ENCODE data around the gene CTDSP2. TPM values are rescaled to one million over a fixed set of nuclear protein-coding genes. Genes with fewer than 3 reads are reported as not detected.
A peak's percentile ranks its signal among the peaks of the same experiment; 100 is the strongest.

CTDSP2 gene
- total and polyA plus RNA-seq, 8 donors: 28.4 to 152 (median 73.9) TPM

- TF ChIP-seq POLR2AphosphoS5 (IDR thresholded peaks at IDR 0.05): no peak
- TF ChIP-seq POLR2A (IDR thresholded peaks at IDR 0.05): no peak
- TF ChIP-seq EP300 (IDR thresholded peaks at IDR 0.05): no peak
- TF ChIP-seq, protein P1, sequence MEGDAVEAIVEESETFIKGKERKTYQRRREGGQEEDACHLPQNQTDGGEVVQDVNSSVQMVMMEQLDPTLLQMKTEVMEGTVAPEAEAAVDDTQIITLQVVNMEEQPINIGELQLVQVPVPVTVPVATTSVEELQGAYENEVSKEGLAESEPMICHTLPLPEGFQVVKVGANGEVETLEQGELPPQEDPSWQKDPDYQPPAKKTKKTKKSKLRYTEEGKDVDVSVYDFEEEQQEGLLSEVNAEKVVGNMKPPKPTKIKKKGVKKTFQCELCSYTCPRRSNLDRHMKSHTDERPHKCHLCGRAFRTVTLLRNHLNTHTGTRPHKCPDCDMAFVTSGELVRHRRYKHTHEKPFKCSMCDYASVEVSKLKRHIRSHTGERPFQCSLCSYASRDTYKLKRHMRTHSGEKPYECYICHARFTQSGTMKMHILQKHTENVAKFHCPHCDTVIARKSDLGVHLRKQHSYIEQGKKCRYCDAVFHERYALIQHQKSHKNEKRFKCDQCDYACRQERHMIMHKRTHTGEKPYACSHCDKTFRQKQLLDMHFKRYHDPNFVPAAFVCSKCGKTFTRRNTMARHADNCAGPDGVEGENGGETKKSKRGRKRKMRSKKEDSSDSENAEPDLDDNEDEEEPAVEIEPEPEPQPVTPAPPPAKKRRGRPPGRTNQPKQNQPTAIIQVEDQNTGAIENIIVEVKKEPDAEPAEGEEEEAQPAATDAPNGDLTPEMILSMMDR (IDR thresholded peaks at IDR 0.05): no peak
- Histone ChIP-seq H3K4me3 (peak overlapping the region; percentile 9 to 80 (median 20)), H3K4me1 (peaks cover 97 to 100% (median 99%) of the 10 kb centered on the region in 4 donors), H3K36me3 (no peaks in the 10 kb centered on the region), H3K27me3 (no peaks in the 10 kb centered on the region), H3K9me3 (no peaks in the 10 kb centered on the region), H3K27ac (peak overlapping the region in 4 of 5 donors; percentile 51 to 100 (median 98))
- WGBS, 5 donors: 45 to 64% (median 60%) methylated on average over 9 of the region's 9 CpGs
- intact Hi-C loops (cut with DNase I; ENCODE audit: low total_unique reads): no loop called here
- no peak for DNase-seq
Observed at GRCh38 chr12:57835366-57836288, 10.9 kb downstream of the CTDSP2 start.

DNA sequence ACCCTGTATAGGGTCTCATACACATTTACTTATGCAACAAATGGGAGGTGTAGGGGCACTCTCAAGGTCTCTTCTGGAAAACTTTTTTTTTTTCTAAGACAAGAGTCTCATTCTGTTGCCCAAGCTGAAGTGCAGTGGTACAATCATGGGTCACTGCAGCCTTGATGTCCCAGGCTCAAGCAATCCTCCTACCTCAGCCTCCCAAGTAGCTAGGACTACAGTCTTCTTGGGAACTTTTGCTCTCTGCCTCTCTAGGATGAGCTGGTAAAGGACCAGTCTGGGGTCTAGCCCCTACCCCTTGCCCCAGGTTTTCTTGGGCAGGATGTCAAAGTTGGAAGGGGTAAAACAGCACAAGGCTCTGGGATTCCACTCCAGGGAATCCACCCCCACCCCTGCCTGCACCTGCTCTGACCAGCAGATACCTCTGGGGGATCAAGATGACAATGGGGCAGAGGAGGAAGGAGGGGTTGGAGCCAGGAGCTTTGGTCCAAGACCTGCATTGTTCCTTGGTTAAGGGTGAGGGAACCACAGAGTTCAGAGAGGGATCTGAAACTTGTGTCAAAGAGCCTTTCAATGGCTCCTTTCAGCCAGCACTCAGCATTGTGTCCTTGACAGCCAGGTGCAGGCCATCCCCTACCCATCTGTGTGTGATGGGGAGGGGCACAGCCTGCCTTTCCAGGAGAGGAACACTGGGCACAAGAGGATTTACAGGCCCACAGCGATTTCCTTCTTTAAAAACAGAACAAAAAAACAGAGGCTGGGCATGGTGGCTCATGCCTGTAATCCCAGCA, 12.2 kb downstream of the CTDSP2 start:
- WGBS, 5 donors: 0 to 42% (median 25%) methylated on average over 1 of the region's 1 CpG; no CpG with 5 or more reads in 1 of the 5 donors
- intact Hi-C loops (cut with DNase I; ENCODE audit: low total_unique reads): no loop called here
- Histone ChIP-seq H3K9me3 (no peaks in the 10 kb centered on the region), H3K27ac (peak overlapping the region in 4 of 5 donors; percentile 51 to 100 (median 87)), H3K27me3 (no peaks in the 10 kb centered on the region), H3K4me3 (peak overlapping the region in 1 of 4 donors; percentile 80), H3K36me3 (peaks cover 1 to 5% (median 3%) of the 10 kb centered on the region in 4 donors), H3K4me1 (peaks cover 94 to 100% (median 99%) of the 10 kb centered on the region in 4 donors)
- DNase-seq: no peak
- TF ChIP-seq POLR2A (IDR thresholded peaks at IDR 0.05) (no peak), EP300 (IDR thresholded peaks at IDR 0.05) (no peak)

DNA sequence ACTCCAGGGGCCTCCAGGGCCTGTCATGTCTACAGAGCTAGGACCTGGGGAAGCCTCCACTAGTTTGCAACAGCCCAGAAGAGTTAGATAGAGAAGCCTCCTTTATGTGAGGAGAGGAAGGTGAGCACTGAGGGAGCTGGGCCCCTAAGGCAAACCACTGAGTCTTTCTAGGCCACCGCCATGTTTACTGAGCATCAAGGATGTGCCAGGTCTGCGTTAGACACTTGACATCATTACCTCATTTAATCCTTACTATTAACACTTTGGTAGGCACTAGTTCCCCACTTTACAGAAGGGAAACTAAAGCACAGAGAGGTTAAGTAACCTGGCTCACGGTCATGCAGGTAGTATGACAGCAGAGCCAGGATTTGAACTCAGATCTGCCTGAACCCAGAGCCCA, 12.9 kb downstream of the CTDSP2 start:
- TF ChIP-seq POLR2A (IDR thresholded peaks at IDR 0.05) (no peak), POLR2AphosphoS5 (IDR thresholded peaks at IDR 0.05) (no peak), EP300 (IDR thresholded peaks at IDR 0.05) (no peak)
- TF ChIP-seq, protein P1 (IDR thresholded peaks at IDR 0.05): no peak
- Histone ChIP-seq H3K36me3 (peaks cover 7 to 11% (median 9%) of the 10 kb centered on the region in 4 donors), H3K27me3 (no peaks in the 10 kb centered on the region), H3K4me3 (peak overlapping the region in 2 of 4 donors; percentile 5 to 80), H3K9me3 (no peaks in the 10 kb centered on the region), H3K27ac (peak overlapping the region in 3 of 5 donors; percentile 75 to 100 (median 99)), H3K4me1 (peaks cover 88 to 100% (median 100%) of the 10 kb centered on the region in 4 donors)
- WGBS, 5 donors: 65 to 77% (median 73%) methylated on average over 3 of the region's 3 CpGs
- intact Hi-C loops (cut with DNase I; ENCODE audit: low total_unique reads): no loop called here
- no peak for DNase-seq

GRCh38 chr12:57832966-57833365, 13.6 kb downstream of the CTDSP2 start:
- WGBS, 5 donors: 32 to 52% (median 49%) methylated on average over 10 of the region's 10 CpGs
- Histone ChIP-seq H3K4me3 (peak overlapping the region in 2 of 4 donors; percentile 5 to 80), H3K36me3 (peaks cover 14 to 18% (median 16%) of the 10 kb centered on the region in 4 donors), H3K27ac (peak overlapping the region in 3 of 5 donors; percentile 75 to 100 (median 99)), H3K4me1 (peaks cover 81 to 99% (median 97%) of the 10 kb centered on the region in 4 donors), H3K9me3 (no peaks in the 10 kb centered on the region), H3K27me3 (no peaks in the 10 kb centered on the region)
- no peak for DNase-seq
- TF ChIP-seq POLR2A (IDR thresholded peaks at IDR 0.05) (no peak), EP300 (IDR thresholded peaks at IDR 0.05) (no peak), POLR2AphosphoS5 (IDR thresholded peaks at IDR 0.05) (no peak)
- TF ChIP-seq, protein P1 (IDR thresholded peaks at IDR 0.05): no peak
- intact Hi-C loops (cut with DNase I; ENCODE audit: low total_unique reads): no loop called here

Measured in stomach (tissue), 9 donors.